ENCODE data around the gene PHF23.
A peak's percentile ranks its signal among the peaks of the same experiment; 100 is the strongest.
"Not testable (repeated sequence)": the region's sequence is repeated elsewhere in the genome, so short reads cannot be mapped to it uniquely, and the experiment has no call there.

PHF23 gene

DNA sequence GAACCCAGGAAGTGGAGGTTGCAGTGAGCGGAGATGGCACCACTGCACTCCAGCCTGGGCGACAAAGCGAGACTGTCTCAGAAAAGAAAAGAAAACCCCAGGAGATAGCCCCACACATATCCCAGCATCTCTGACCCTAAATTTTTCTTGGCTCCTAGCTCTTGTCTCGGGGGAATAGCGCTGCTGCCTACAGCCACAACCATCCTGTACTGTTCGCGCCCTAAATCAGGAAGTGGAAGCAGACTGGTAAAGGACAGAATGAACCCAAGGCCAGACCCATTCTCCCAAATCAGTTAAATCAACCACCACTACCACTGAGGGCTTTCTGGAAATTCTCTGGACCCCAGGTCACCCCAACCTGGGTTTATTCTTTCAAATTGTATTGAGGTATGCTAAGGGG lies 10.6 kb upstream of the PHF23 start:
- peak overlapping the region; percentile 99 for H3K4me3 ChIP-seq (ENCODE audit: low read depth, low read length)
- TF ChIP-seq, protein P1, sequence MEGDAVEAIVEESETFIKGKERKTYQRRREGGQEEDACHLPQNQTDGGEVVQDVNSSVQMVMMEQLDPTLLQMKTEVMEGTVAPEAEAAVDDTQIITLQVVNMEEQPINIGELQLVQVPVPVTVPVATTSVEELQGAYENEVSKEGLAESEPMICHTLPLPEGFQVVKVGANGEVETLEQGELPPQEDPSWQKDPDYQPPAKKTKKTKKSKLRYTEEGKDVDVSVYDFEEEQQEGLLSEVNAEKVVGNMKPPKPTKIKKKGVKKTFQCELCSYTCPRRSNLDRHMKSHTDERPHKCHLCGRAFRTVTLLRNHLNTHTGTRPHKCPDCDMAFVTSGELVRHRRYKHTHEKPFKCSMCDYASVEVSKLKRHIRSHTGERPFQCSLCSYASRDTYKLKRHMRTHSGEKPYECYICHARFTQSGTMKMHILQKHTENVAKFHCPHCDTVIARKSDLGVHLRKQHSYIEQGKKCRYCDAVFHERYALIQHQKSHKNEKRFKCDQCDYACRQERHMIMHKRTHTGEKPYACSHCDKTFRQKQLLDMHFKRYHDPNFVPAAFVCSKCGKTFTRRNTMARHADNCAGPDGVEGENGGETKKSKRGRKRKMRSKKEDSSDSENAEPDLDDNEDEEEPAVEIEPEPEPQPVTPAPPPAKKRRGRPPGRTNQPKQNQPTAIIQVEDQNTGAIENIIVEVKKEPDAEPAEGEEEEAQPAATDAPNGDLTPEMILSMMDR (IDR thresholded peaks at IDR 0.05; ENCODE audit: borderline replicate concordance, insufficient read depth, low read depth, low read length) = no peak

GRCh38 chr17:7249214-7249613 lies 10.0 kb upstream of the PHF23 start:
- no peak overlapping the region for H3K4me3 ChIP-seq (ENCODE audit: low read depth, low read length)

GRCh38 chr17:7248796-7249195 lies 9.5 kb upstream of the PHF23 start:
- no peak overlapping the region for H3K4me3 ChIP-seq (ENCODE audit: low read depth, low read length)

More at GRCh38 chr17:7249214-7249613, 10.0 kb upstream of the PHF23 start:
- TF ChIP-seq, protein P1 (IDR thresholded peaks at IDR 0.05; ENCODE audit: borderline replicate concordance, insufficient read depth, low read depth, low read length) = no peak

GRCh38 chr17:7246779-7247178 lies 7.5 kb upstream of the PHF23 start:
- TF ChIP-seq, protein P1 (IDR thresholded peaks at IDR 0.05; ENCODE audit: borderline replicate concordance, insufficient read depth, low read depth, low read length) = no peak

More at GRCh38 chr17:7248796-7249195, 9.5 kb upstream of the PHF23 start:
- TF ChIP-seq, protein P1 (IDR thresholded peaks at IDR 0.05; ENCODE audit: borderline replicate concordance, insufficient read depth, low read depth, low read length) = no peak

DNA sequence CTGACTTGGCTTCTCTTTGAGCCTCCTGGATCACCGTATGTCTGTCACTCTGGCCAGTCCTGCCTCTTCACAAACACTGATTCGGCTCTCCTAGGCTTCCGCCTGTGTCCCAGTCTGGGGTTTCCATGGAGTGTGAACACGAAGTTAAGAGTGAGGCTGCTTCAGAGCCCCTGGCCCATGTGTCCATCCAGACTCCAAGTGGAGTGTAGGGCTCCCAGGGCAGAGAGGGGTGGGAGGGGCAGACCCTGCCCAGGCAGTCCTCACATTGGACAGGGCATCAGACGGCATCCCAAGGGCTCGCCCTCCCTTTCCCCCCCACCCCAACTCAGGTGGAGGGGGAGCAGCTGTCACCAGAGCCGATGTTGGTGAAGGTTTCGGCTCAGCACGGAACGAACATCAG lies 4.6 kb upstream of the PHF23 start:
- H3K4me3 ChIP-seq (ENCODE audit: low read depth, low read length) = not testable (repeated sequence)

More at GRCh38 chr17:7246779-7247178, 7.5 kb upstream of the PHF23 start:
- H3K4me3 ChIP-seq (ENCODE audit: low read depth, low read length) = no peak overlapping the region

- TF ChIP-seq, protein P1 (IDR thresholded peaks at IDR 0.05; ENCODE audit: borderline replicate concordance, insufficient read depth, low read depth, low read length) = no peak
- peak overlapping the region; percentile 73 for H3K4me3 ChIP-seq (ENCODE audit: low read depth, low read length)
Observed at GRCh38 chr17:7243453-7243729, 4.1 kb upstream of the PHF23 start.

GRCh38 chr17:7242717-7243452 lies 3.6 kb upstream of the PHF23 start:
- TF ChIP-seq, protein P1 (IDR thresholded peaks at IDR 0.05; ENCODE audit: borderline replicate concordance, insufficient read depth, low read depth, low read length) = 0 out of 2 replicates have a peak, but pooled peaks have one; percentile 4
- peak overlapping the region; percentile 73 for H3K4me3 ChIP-seq (ENCODE audit: low read depth, low read length)
